Right forelimb (tissue), 1 donor: ENCODE results near the gene ZP2.
"Not testable (repeated sequence)": the region's sequence is repeated elsewhere in the genome, so short reads cannot be mapped to it uniquely, and the experiment has no call there.

Experiments
- DNase-seq: peaks from one replicate; pipeline ENCODE4 v3.0.0-alpha.2; 2018

ZP2 gene

DNA sequence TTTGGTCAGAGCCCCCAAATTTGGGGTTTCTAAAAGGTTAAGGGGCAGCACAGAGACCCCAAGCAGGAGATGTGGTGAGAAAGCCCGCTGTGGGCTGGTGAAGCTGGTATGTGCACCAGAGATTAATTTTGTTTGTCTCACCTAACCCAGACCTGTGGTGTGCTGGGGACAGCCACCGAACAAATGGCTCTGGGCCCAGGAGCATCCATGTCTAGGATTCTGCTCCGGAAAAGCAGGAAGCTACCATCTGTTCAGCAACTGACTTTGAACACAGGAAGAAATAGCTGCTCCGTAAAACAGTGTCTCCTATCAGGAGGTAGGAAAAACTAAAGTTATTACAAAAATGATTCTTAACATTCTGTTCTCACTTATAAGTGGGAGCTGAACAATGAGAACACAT lies 2.7 kb upstream of the ZP2 start:
- DNase-seq: no peak

DNA sequence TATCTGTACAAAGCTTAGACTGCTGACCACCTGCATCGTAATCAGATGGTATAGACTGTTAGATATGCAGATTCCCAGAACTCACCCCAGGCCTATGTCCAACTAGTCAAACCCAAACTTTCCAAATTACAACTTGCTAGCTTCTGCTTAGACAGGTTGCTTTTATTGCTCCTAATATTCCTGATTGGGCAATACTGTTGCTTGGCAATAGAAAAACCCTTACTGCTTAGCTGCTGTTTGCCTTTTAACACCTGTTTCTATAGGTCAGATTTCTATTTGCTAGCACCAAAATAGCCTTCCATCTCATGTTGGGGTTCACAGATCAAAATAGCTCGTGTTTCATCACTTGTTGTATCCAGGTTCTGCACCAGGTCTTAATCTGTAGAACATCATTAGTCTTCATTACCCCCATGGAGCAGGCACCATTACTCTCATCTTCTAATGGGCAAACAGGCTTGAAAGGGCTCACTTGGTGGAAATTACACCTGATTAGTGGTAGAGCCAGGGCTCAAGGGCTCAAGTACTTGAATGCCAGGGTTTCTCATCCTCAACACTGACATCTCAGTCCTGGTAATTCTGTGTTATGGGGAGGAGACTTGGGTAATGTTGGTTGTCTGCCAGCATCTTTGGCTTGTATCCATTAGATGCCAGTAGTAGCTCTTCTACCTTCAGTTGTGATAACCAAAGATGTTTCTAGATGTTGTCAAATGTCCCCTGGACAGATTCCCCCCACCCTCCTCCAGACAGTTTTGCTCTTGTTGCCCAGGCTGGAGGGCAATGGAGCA lies 2.7 kb downstream of the ZP2 start:
- DNase-seq: no peak

DNA sequence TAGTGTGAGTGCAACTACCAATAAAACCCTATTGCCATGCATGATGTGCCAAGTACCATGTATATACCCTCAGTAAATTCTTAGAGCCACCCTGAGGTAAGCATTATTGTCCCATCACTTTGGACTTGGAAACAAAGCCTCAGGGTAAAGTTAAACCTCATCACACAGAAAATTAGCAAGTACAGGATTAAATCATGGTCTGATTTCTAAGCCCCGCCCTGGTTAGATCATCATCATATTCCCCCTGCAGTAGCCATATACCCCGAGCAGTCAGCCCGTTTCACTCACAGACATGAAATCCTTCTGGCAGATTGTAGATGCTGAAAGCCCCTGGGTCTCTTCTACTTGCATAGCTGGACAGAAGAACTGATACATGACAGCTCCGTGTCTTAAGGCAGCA lies 4.8 kb downstream of the ZP2 start:
- DNase-seq: no peak

DNA sequence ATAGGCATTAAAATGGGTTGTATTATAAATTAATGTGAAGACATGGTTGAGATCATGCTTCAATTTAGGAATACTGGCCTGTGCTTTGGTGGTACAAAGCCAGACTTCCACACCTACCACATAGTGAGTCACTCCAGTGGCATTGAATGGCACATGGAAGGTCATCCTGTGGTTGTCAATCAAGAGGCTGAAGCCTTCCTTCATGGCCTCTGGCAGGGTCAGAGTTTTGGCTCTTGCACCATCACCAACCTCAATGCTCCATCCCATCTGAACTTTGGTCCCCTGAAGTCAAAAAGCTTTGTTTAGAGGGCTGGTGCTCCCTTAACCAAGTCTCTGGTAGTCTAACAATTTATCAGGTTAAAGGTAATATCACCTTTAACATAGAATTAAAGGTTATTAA lies 6.1 kb downstream of the ZP2 start:
- no peak for DNase-seq

DNA sequence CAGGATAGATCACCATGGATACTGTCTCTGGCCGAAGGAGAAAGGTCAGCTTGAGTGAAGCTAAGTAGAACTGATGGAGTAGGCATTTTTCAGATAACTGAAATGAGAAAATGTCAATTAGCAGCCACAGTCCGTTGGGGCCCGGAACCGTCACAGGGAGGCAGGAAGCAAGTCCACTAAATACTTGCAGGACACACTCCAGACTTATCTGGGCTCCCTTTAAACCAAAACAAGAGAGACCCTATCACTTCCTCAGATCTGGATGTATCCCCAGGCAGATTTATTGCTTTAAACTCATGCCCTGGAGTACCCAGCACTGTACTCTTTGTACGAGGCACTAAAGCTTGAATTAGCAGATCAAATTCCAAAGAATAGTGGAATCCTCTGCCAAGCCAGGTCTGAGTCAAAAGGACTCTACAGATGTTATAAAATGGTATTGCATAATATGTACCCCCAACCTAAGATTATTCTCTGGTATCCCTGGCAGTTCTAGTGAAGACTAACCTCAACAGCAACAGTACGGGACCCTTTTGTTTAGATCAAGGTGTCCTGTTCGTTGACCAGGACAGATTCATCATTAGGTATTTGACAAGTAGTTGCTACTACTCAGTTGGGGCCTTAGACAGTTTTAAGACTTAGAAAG lies 8.1 kb downstream of the ZP2 start:
- DNase-seq: no peak

DNA sequence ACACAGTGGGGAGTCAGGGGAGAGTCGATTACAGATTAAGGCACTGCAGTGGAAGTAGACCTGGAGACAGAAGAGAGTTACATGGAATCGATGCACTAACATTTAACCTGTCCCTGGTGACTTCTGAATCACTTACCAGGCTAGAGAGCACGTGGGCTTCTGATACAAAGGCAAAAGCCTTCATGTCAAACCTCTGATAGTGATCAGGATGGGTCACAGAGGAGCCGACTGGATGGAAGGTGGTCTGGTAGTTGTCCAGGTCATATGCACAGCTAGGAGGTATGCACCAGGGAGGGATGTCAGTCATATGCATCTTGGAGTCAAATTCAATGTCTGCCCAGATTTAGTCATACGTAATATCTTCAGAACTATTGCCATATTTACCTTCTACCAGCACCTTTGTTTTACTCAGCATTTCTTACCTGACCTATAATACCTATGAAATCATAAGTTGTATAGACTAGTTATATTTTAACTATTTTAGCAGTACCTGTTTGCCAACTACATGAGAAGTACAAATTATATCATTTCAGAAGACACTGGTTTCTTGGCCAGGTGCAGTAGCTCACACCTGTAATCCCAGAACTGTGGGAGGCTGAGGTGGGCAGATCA lies 11.7 kb downstream of the ZP2 start:
- DNase-seq: no peak

DNA sequence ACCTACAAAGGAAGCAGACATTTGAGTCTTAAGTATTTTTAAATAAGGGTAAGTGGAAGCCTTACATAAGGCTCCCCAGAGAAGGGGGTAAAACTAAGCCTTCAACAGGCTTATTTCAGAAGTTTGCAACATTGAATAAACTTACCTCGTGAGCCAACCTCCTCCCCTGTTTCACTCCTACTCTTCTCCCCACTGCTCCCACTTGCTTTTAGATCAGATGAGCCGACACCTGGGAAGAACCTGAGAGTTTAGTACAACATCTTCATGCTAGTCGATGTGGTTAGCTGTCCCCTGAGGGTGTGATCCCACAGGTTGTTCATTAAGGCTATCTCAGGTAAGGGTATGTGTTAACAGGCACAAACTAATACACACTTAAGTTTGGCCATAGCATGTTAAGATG lies 13.8 kb downstream of the ZP2 start:
- DNase-seq: no peak

DNA sequence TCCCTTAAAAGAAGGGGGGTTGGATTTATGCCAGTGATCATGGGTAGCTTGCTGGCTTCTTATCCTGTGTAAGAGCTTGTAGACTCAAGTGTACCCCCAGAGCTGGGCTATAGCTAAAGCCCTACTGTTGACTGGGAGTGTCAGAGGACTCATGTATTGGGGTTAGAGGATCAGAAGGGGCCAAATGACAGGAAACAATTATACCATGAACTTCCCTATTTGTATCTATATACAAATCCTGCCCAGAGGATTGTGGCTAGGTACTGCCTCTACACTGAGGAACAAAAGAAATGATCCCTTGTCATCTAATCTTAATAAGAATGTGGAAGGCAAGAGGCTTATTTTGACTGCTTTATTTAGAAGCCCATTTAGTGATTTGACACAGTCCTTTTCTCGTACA lies 14.3 kb downstream of the ZP2 start:
- DNase-seq: no peak

DNA sequence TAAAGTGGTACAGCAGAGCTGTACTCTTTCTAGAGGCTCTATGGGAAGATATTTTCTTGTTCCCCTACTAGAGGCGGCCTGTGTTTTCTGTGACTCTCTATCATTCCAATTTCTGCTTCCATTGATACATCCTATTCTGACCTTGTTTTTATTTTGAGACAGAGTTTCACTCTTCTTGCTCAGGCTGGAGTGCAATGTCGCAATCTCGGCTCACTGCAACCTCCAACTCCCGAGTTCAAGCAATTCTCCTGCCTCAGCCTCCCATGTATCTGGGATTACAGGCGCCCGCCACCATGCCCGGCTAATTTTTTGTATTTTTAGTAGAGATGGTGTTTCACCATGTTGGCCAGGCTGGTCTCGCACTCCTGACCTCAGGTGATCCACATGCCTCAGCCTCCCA lies 16.0 kb downstream of the ZP2 start:
- DNase-seq: not testable (repeated sequence)

DNA sequence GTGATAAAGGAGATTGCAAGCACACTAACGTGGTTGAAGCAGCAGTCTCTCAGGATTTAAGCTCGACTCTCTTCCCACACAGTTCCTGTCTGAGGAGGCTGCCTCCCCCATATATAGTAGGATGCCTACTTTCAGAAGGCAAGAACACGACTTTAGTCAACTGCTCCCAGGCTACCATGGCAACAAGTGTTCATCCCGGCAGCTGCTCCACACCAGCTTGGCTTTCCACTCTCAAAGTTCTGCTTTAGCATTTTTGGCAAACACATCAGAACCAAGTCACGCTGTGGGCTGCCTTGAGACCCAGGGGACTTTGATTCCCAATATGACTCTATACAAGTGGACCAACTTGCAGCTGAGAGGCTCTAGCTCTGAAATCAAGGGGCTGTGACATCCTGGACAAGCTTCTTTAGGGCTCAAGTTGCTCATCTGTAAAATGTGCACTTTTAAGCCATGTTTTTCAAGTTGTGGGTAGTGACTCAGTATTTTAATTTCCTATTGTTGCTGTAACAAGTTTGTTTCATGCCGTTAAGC lies 16.5 kb downstream of the ZP2 start:
- no peak for DNase-seq

DNA sequence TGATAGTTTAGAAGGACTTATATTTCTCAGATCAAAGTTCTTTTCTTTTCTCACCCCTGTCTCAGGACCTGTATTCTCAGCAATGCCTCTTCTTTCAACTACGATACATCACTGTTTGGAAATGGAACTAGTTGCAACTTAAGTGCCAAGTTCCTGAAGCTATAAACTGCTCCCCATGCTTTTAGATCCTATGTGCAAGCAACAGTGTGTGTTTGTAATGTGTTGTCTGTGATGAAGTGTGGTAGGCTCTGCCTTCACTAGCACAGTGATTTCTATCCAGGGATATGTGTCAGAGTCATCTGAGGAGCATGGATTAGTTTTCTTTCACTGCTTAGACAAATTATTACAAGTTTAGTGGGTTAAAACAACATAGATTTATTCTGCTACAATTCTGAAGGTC lies 18.4 kb downstream of the ZP2 start:
- DNase-seq: no peak

DNA sequence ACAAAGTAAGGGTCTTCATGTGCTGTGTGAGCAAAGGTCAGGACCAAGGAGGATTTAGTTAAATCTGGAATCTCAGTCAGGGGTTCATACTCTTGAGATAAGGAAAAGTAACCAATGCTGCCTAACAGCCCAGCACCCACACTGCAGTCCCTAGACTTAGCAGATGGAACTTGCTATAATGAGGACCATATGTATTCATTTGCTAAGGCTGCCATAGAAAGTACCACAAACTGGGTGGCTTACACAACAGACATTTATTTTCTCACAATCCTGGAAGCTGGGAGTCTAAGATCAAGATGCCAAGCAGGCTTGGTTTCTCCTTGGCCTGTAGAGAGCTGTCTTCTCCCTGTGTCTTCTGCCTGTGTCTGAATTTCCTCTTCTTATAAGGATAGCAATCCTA lies 20.8 kb downstream of the ZP2 start:
- no peak for DNase-seq

DNA sequence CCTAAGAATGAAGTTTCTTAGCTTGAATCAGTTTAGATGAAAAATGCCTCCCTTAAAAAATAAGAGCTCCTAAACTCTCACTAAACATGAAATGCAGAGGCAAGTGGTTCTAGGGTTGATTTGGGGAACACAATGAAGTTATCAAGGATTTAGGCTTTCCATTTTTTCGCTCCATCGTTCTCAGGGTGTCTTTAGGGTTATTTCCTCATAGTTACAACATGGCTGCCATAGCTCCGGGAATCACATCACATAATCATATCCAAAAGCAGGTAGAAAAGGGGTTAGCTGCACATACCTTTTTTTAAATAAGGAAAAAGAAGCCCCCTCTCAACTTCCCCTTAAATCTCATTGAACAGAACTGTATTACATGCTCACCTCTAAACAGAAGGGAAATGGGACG lies 21.4 kb downstream of the ZP2 start:
- DNase-seq: no peak

DNA sequence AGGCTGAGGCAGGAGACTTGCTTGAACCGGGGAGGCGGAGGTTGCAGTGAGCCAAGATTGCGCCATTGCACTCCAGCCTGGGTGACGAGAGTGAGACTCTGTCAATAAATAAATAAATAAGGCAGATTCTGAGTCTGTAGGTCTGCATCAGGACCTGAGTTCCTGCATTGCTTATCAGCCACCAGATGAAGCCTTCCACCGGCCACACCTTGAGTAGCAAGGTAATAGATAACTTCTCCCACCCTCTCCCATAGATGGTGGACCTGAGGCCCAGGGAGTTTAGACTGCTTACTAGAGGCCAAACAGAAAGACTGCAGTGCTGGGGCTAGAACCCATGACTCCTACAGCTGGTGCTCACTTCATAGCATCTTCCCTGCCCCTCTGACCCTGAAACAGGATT lies 22.1 kb downstream of the ZP2 start:
- DNase-seq: no peak

DNA sequence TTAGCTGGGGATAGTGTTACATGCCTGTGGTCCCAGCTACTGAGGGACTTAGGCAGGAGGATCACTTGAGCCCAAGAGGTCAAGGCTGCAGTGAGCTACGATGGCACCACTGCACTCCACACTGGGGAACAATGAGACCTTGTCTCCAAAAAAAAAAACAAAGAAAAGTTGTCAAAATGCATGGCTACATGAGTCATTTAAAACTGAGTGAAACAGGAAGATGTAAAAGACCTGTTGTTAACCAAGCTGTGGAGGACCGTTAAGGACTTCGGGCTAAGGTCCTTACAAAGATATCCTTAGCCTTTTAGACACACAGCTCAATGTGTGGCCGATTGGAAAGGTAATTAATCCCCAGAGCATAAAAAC lies 25.1 kb downstream of the ZP2 start:
- no peak for DNase-seq

DNA sequence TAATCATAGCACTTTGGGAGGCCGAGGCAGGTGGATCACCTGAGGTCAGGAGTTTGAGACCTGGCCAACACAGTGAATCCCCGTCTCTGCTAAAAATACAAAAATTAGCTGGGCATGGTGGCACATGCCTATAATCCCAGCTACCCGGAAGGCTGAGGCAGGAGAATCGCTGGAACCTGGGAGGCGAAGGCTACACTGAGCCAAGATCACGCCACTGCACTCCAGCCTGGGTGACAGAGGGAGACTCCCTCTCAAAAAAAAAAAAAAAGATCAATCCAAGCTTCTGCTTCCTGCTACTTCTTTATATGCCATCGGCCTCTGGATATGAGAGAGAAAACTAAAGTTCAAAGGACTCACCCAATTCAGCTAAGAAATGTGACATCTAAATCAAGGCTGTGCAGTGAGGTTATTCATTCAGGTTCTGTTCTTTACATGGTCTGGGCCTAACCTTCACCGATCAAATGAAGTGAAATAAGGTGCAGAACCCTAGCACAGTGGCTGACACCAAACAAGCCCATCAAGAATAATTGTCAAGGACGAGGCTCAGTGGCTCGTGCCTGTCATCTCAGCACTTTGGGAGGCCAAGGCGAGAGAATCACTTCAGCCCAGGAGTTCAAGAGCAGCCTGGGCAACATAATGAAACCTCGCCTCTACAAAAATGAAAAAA lies 25.6 kb downstream of the ZP2 start:
- no peak for DNase-seq

DNA sequence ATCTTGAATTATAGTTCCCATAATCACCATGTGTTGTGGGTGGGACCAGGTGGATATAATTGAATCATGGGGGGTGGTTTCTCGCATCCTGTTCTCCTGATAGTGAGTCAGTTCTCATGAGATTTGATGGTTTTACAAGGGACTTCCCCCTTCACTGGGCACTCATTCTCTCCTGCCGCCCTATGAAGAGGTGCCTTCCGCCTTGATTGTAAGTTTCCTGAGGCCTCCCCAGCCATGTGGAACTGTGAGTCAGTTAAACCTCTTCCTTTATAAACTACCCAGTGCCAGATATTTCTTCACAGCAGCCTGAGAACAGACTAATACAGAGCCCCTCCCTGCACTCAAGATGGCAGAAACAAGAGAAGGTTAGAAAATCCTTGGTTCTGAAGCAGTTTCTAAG lies 26.5 kb downstream of the ZP2 start:
- DNase-seq: no peak

DNA sequence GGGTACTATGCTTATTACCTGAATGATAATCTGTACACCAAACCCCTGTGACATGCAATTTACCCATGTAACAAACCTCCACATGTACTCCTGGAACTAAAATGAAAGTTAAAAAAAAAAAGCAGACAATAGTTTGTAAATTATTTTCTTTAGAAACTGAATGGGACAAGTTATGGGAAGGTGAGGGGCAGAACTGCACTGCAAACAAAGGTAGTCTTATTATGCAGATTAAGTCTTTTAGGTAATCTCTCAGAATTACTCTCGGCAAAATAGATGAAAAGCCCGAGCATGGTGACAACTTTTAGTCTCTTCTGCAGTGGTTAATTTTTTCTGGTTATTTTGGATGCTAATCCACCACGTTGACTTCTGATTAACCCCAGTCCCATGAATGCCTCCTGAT lies 27.4 kb downstream of the ZP2 start:
- DNase-seq: no peak

DNA sequence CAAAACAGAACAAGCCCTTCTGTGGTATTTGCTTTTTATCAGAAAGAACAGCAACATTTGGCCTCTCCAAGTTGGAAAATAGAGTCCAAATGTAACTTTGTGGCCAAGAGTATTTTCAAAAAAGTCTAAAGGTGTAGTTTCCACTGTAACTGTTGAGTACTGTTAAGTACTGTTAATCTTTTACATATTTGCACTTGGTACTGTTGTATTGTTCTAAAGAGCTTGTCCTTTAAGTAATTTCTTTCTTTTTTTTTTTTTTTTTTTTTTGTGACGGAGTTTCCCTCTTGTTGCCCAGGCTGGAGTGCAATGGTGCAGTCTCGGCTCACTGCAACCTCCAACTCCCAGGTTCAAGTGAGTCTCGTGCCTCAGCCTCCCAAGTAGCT lies 31.4 kb downstream of the ZP2 start:
- DNase-seq: no peak

DNA sequence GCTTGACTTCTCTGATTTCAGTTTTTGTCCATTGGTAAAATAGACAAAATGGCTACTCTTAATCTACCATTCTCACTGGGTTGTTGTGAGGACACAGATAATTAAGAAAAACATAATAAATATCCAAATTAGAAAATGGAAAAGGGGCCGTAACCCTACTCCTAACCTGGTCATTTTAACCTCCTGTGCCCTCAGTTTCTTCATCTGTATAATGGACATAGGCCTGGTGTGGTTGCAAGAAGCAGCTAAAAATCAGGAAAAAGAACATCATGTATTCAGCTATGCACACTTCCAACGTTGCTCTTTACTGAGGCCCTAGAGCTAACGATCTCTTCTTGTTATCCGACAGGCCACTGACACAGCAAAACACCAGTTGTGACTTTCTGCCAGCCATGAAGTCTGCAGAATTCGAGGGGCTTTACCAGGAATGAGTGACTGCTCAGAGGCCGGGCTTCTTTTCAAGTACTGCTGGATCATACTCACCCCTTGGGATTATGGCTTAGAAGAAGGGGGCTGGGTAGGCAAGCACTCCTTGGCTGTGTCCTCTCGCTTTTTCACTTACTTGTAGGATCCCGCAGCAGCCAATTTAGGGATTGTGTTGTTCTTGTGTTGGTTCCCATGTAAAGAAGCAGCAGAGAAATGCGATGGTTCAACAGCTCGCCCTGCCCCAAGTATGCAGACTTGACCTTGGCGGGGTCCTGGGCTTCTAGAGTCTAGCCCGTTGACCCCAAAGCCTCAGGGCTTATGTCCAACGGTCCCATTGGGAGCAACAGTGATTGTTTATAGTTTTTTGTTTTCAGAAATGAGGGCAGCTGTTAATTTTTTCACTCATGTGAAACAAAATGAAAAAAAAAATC lies 32.0 kb downstream of the ZP2 start:
- DNase-seq: no peak

DNA sequence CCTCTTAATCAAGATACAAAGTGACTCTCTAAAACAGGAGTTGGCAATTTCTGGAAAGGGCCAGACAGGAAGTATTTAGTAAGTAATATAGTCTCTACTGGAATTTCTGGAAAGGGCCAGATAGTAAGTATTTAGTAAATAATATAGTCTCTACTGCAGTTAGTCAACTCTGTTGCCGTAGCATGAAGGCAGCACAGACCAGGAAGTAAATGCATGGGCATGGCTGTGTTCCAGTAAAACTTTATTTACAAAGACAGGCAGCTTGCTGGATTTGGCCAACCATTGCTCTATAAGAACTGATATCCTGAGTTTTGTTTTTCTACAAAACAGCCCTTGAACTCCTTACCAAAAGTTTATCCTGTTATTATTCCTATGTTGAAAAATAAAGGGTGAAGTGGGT lies 36.0 kb downstream of the ZP2 start:
- no peak for DNase-seq

DNA sequence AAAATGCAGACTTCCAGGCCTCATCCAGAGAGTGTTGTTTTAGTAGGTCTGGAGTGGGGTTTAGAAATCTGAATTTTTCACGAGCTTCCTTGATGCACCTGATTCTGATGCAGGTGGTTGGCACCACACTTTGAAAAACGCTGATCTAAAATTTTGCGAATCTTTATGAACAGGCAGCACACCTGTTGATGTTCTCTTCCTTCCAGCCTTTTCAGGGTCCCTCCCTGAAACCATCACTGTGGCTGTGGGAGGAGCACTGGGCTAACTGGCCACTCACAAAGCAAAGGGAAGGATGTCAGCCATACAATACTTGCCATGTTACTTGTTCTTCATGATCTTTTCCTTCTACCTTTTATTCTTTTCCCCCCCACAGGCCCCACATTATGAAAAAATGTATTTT lies 38.7 kb downstream of the ZP2 start:
- no peak for DNase-seq

DNA sequence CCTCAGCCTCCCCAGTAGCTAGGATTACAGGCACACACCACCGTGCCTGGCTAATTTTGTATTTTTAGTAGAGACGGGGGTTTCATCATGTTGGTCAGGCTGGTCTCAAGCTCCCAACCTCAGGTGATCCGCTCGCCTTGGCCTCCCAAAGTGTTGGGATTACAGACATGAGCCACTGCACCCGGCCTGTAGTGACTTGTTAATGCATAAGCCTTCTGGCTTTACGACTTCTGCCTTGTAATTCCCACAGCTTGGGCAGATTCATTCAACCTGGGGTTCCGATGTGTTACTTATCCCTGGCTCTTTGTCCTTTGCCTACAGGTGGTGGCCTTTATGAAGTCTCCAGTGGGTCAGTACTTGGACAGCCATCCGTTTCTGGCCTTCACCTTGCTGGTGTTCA lies 41.3 kb downstream of the ZP2 start:
- DNase-seq: not testable (repeated sequence)
